Lower leg skin (tissue), 4 donors: Measurements from ENCODE around the gene ADAMTS14. TPM values are rescaled to one million over a fixed set of nuclear protein-coding genes. Genes with fewer than 3 reads are reported as not detected.
A peak's percentile ranks its signal among the peaks of the same experiment; 100 is the strongest.

ENCODE experiments used
- DNase-seq, 2 donors: peaks; one replicate each; pipeline ENCODE4 v3.0.0-alpha.2; 2019; ENCODE audit warnings: low spot score in 2 of 2
- H3K4me3 ChIP-seq: fragments of 200-600 bp; sonication (generic); 2 replicates; pipeline ENCODE4 v1.5.1; 2017; ENCODE audit warnings: mild to moderate bottlenecking, low read depth; ENCODE audit not compliant: poor library complexity, severe bottlenecking
- POLR2A ChIP-seq, 2 donors: fragments of 450-650 bp; IDR thresholded peaks; one replicate each; pipeline ENCODE4 v1.6.1; 2016 to 2017; ENCODE audit warnings: antibody characterized with exemption in 2 of 2, mild to moderate bottlenecking in 1 of 2, moderate library complexity in 1 of 2
- WGBS, 2 donors: methylation state at CpG; one replicate each; pipeline ENCODE4 v1.1.5; 2018; 5-methylcytosine and 5-hydroxymethylcytosine counted together
- intact Hi-C: fragments of 100-400 bp; cut with DNase I; formaldehyde crosslinking; loops from one replicate; pipeline ENCODE4 v1.15.0; 2023; ENCODE audit warnings: low total_unique reads
- total RNA-seq, 4 donors: library from RNA; depleted of rRNA; stranded (reverse); fragments of >200 nt; gene quantifications; one replicate each; pipeline ENCODE4 v1.1.0, GENCODE V29; 2016
- TF ChIP-seq, protein P1 (sequence below), 3 donors: fragments of 450-650 bp; IDR thresholded peaks; one replicate each; pipeline ENCODE4 v1.5.1; 2016; ENCODE audit warnings: antibody characterized with exemption in 3 of 3, mild to moderate bottlenecking in 3 of 3, moderate library complexity in 2 of 3

The ADAMTS14 gene
- total RNA-seq, 4 donors from 2014 or later = 0.22 to 1.0 (median 0.34) TPM; not detected in 1

DNA sequence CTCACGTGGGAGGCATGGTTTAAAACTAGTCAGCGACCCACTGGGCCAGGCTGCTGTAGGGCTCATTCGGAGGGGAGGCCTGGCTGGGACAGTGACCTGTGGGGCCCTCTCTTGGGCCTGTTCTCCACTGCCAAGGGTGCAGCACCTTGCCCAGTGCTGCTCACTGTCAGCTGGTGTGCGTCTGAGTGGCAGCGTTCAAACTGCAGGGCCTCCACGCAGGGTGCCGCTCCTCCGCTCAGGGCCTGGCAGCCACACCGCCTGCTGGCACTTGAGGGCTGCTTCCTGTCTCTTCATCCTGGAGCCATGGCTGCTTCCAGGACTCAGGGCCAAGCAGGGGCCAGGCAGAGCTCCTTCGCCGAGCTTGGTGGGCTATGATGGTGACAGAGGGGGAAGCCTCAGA is 18.3 kb downstream of the ADAMTS14 start:
- intact Hi-C loops = no loop called here
- no peak for DNase-seq
- 77% methylated on average over 11 of the region's 11 CpGs; no CpG with 5 or more reads in 1 of the 2 donors for WGBS, 2 donors
- no peak for TF ChIP-seq POLR2A (IDR thresholded peaks at IDR 0.05)
- TF ChIP-seq, protein P1, sequence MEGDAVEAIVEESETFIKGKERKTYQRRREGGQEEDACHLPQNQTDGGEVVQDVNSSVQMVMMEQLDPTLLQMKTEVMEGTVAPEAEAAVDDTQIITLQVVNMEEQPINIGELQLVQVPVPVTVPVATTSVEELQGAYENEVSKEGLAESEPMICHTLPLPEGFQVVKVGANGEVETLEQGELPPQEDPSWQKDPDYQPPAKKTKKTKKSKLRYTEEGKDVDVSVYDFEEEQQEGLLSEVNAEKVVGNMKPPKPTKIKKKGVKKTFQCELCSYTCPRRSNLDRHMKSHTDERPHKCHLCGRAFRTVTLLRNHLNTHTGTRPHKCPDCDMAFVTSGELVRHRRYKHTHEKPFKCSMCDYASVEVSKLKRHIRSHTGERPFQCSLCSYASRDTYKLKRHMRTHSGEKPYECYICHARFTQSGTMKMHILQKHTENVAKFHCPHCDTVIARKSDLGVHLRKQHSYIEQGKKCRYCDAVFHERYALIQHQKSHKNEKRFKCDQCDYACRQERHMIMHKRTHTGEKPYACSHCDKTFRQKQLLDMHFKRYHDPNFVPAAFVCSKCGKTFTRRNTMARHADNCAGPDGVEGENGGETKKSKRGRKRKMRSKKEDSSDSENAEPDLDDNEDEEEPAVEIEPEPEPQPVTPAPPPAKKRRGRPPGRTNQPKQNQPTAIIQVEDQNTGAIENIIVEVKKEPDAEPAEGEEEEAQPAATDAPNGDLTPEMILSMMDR (IDR thresholded peaks at IDR 0.05) = no peak
- no peak overlapping the region for H3K4me3 ChIP-seq

GRCh38 chr10:70691611-70692010 is 19.3 kb downstream of the ADAMTS14 start:
- intact Hi-C loops = no loop called here
- H3K4me3 ChIP-seq = no peak overlapping the region
- WGBS, 2 donors = 70 to 77% methylated on average over 6 of the region's 6 CpGs
- DNase-seq = no peak
- TF ChIP-seq, protein P1 (IDR thresholded peaks at IDR 0.05) = no peak
- no peak for TF ChIP-seq POLR2A (IDR thresholded peaks at IDR 0.05)

DNA sequence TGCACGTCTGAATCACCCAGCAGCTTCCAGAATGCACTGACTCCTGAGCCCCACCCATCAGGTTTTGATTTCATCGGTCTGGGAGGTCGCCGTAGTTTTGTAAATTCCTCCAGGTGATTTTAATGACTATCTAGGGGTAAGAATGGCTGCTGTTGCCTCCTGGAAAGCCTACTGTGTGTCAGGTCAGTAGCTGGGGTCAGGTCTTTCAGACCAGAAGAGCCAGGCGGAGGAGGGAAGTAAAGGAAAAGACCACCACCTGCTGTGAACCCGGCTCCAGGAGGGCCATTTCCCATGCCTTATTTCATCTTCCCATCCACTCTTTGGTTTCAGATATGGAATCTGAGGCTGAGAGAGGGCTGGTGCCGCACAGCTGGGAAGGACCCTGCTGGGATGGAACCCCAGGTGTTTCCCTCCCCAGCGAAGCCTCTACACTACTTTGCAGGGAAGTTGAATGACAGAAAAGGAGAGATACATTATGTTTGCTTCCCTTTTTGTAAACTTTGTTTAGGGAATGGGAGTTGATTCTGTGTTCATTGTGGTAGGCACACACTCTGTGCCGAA is 19.8 kb downstream of the ADAMTS14 start:
- 65 to 73% methylated on average over 9 of the region's 9 CpGs for WGBS, 2 donors
- no peak overlapping the region for H3K4me3 ChIP-seq
- DNase-seq = no peak
- TF ChIP-seq, protein P1 (IDR thresholded peaks at IDR 0.05) = no peak
- no peak for TF ChIP-seq POLR2A (IDR thresholded peaks at IDR 0.05)
- intact Hi-C loops = no loop called here

DNA sequence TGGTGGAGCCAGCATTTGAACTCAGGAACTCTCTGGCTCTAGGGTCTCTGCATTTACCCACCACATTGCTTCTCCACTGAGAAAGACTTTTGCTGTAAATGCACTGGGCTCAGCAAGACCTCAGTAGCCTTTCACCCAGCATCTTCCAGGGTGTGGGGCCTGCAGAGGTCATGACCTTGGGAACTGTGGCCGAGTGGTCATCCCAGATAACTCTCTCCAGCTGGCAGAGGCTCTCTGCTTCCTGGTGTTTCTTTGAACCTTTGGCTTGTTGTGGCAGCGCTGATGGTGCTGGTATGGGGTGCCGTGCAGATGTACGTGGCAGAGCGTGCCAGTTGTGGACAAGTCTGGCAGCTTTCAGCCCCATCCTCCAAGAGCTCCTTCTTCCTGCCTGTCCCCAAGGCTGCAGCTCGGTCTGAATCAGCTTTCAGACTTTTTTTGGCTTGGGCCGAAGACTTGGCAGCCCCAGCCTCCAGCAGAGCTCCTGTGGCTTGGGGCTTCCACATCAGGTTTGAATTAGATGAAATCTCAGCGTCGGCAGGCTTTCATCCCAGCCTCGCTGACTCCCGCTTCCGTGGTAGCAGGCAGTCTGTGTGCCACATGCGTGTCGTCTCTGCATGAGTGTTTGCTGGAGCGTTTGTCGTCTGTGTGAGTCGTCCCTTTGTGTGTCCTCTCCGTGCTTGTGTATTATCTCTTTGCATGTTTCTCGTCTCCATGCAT is 21.5 kb downstream of the ADAMTS14 start:
- DNase-seq = peak; percentile 50 to 89
- H3K4me3 ChIP-seq = no peak overlapping the region
- WGBS, 2 donors = 39 to 53% methylated on average over 19 of the region's 19 CpGs
- intact Hi-C loops = no loop called here
- TF ChIP-seq, protein P1 (IDR thresholded peaks at IDR 0.05) = no peak
- TF ChIP-seq POLR2A (IDR thresholded peaks at IDR 0.05) = no peak

GRCh38 chr10:70694418-70695141 is 22.3 kb downstream of the ADAMTS14 start:
- no peak for DNase-seq
- WGBS, 2 donors = 61 to 68% methylated on average over 6 of the region's 6 CpGs
- no peak overlapping the region for H3K4me3 ChIP-seq
- TF ChIP-seq, protein P1 (IDR thresholded peaks at IDR 0.05) = no peak
- TF ChIP-seq POLR2A (IDR thresholded peaks at IDR 0.05) = no peak
- intact Hi-C loops = no loop called here
